HG02623 (cell line): Measurements from ENCODE around the gene PHLPP2.

Source experiments
- ATAC-seq: cut with Tn5 transposase; IDR thresholded peaks from one replicate; pipeline ENCODE4 v1.9.1; 2021; ENCODE audit warnings: moderate library complexity; ENCODE audit not compliant: unreplicated experiment

The PHLPP2 gene

GRCh38 chr16:71672803-71673581, 51.5 kb downstream of the PHLPP2 start:
- ATAC-seq, result no peak

DNA sequence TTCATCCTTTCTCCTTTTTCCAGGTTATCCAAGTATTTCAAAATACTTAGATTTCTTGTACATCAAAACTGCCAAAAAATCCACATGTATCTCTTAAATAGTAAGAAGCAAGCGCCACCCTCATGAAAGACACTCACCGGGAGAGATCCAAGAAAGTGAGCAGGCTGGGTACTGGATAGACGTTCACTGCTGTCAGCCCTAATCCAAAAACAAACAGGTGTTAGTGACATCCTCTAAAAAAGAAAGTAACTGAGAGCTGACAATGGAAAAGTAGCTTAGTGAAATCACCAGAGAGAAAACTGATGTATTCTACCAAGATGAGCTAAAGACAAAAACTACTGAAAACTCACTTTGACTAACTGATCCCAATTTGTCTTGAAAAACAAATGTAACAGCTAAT, 52.4 kb downstream of the PHLPP2 start:
- no peak for ATAC-seq

DNA sequence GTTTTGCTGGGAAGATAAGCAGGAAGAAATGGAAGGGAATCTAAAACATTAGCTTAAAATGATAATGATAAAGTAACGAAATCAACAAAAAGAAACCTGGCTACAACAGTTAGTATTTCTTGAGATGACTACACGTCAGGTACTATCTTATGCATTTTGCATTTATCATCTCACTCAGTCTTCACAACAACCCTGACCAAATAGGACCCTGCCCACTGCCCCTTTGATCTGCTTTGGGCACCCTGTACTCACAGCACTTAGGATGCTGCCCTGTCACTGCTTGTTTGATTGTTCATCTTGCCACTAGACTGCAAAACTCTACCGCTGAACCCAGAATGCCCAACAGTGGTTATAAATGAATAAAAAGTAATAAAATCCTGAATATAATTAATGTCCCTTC, 53.3 kb downstream of the PHLPP2 start:
- ATAC-seq, result no peak

GRCh38 chr16:71670537-71670936, 54.0 kb downstream of the PHLPP2 start:
- ATAC-seq, result no peak

DNA sequence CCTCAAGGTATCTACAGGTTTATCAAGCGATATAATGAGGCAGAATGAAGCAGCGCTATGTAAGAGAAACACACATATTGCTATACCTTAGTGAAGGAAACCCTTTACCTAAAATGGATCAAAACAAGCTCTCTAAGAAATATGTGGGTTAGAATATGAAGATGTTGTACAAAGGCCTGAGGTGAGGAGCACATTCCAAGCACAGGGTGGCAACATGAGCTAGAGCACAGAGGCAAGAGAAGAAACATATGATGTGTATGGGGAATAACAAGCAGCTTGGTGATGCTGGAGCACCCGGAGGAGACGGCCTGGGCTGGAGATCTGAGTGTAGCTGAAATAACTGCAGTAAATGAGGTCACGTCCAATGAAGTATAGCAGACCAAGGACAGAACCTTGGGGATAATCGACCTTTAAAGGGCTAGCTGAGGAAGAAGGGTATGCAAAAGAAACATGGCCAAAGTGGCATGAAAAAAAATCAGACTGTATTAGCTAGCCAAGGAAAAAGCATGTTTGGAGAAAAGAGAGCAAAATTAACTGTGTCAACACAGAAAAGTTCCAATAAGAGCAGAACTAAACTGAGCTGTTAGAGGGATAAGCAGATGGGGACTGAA, 54.5 kb downstream of the PHLPP2 start:
- no peak for ATAC-seq

GRCh38 chr16:71666928-71667707, 57.4 kb downstream of the PHLPP2 start:
- ATAC-seq, result no peak

- no peak for ATAC-seq
Observed at GRCh38 chr16:71666264-71666663, 58.2 kb downstream of the PHLPP2 start.

GRCh38 chr16:71659471-71659870, 65.0 kb downstream of the PHLPP2 start:
- no peak for ATAC-seq

GRCh38 chr16:71658771-71659170, 65.7 kb downstream of the PHLPP2 start:
- ATAC-seq, result no peak

DNA sequence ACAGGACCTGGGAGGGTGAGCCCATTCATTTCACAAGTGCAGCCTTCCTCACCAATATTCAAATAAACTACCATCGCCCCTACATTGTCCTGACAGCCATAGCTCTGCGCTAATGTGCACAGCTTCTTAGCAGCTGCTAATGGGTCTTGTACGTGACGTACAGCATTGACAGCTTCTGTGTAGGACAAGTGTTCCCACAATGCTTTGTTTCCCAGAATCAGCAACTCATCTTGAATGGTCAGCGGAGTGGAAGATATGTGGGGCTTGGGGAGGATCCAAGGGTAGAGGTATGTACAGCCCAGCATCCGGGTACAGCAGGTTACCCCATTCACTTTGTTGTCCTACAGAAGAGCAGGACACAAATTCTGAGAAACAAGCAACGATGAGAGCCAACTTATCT, 74.8 kb downstream of the PHLPP2 start:
- no peak for ATAC-seq

- no peak for ATAC-seq
Observed at GRCh38 chr16:71648921-71649320, 75.6 kb downstream of the PHLPP2 start.

GRCh38 chr16:71648162-71648561, 76.3 kb downstream of the PHLPP2 start:
- no peak for ATAC-seq

DNA sequence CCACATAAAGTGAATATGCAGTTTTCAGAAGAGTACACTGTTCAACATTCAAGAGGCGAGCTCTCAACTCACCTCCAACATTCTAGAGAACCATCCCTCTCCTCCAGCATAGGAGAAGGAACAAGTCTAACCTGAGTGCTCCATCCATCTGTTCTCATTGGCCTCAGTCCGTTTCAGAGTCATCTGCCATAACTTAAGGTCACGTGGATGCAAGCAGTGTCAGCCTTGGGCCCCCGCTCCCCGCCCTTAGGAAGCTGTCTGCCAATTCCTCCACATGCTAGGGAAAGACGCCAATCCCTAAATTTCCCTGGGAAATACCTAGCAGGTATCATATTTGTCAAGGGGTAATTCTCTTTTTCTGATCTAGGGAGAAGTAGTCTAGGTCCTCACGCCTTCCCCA, 77.1 kb downstream of the PHLPP2 start:
- no peak for ATAC-seq

- no peak for ATAC-seq
Observed at GRCh38 chr16:71645450-71645849, 79.1 kb downstream of the PHLPP2 start.

- ATAC-seq, result no peak
Observed at GRCh38 chr16:71637398-71637797, 87.1 kb downstream of the PHLPP2 start.

GRCh38 chr16:71635632-71636031, 88.9 kb downstream of the PHLPP2 start:
- ATAC-seq, result no peak

GRCh38 chr16:71631776-71632175, 92.7 kb downstream of the PHLPP2 start:
- no peak for ATAC-seq

GRCh38 chr16:71630808-71631207, 93.7 kb downstream of the PHLPP2 start:
- ATAC-seq, result no peak

- no peak for ATAC-seq
Observed at GRCh38 chr16:71629278-71630016, 95.1 kb downstream of the PHLPP2 start.

DNA sequence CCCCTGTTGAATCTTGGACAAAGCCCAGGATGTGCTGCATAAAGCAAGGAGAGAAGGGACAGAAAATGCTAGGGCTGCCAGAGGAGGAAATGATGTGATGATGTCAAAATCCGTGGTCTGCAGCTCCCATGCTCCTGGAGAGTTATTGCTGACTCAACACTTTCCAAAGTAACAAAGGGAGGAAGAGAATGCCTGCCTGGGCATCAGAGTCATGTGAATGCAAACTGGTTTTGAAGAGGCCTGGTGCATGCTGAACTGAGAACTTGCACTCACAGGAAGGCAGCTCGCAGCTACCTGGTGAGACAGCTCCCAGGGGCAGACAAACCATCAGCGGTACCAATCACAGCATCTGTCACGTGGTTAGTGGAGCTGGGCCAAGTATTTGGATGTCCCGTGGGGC, 95.7 kb downstream of the PHLPP2 start:
- no peak for ATAC-seq

- ATAC-seq, result no peak
Observed at GRCh38 chr16:71627731-71628181, 96.7 kb downstream of the PHLPP2 start.
